PC-3 (cell line): ENCODE results near the gene LENG9. TPM values are rescaled to one million over a fixed set of nuclear protein-coding genes. Genes with fewer than 3 reads are reported as not detected.
A peak's percentile ranks its signal among the peaks of the same experiment; 100 is the strongest.

Experiments
- ATAC-seq: fragments of 200-7000 bp; cut with Tn5 transposase; 2 replicates; pipeline ENCODE4 v1.9.1; 2020; ENCODE audit warnings: mild to moderate bottlenecking, moderate library complexity
- BruUV-seq: library from RNA; stranded (reverse); fragments of 400-500 nt; replicated peaks from 2 replicates; lab custom pipeline; 2021; lab: Mats Ljungman, UMichigan
- CTCF ChIA-PET: fragments of 300-600 bp; sonication (Branson Sonifier 250); formaldehyde crosslinking; loops from one replicate; lab custom pipeline; 2022; ENCODE audit warnings: antibody characterized with exemption; lab: Charles Lee
- POLR2A ChIA-PET: fragments of 300-600 bp; sonication (Branson Sonifier 250); formaldehyde crosslinking; loops from one replicate; lab custom pipeline; 2022; ENCODE audit warnings: antibody characterized with exemption; ENCODE audit not compliant: unreplicated experiment; lab: Charles Lee
- DNase-seq: peaks from one replicate; pipeline ENCODE4 v3.0.0-alpha.2; 2015
- H2AFZ ChIP-seq: fragments of 300-600 bp; sonication (generic); 2 replicates; pipeline ENCODE4 v1.6.0; 2016; ENCODE audit warnings: antibody characterized with exemption, low read length
- H3F3A ChIP-seq: fragments of 300-600 bp; sonication (generic); one replicate; pipeline ENCODE4 v1.6.0; 2017; ENCODE audit warnings: antibody characterized with exemption, low read length, control low read depth, mild to moderate bottlenecking; ENCODE audit not compliant: unreplicated experiment
- H3K27ac ChIP-seq: fragments of 300-600 bp; sonication (generic); 2 replicates; pipeline ENCODE4 v1.5.1; 2016; ENCODE audit warnings: mild to moderate bottlenecking, low read length
- H3K27me3 ChIP-seq: fragments of 300-600 bp; sonication (generic); 2 replicates; pipeline ENCODE4 v1.6.1; 2016; ENCODE audit warnings: low read length, mixed read lengths
- H3K36me3 ChIP-seq: fragments of 300-600 bp; sonication (generic); 2 replicates; pipeline ENCODE4 v1.6.1; 2016; ENCODE audit warnings: low read depth, mixed run types, low read length, mixed read lengths
- H3K4me1 ChIP-seq: fragments of 300-600 bp; sonication (generic); 2 replicates; pipeline ENCODE4 v1.5.1; 2016; ENCODE audit warnings: low read length; ENCODE audit not compliant: insufficient read depth
- H3K4me2 ChIP-seq: fragments of 300-600 bp; sonication (generic); 2 replicates; pipeline ENCODE4 v1.6.0; 2016; ENCODE audit warnings: low read length
- H3K4me3 ChIP-seq: fragments of 300-600 bp; sonication (generic); 2 replicates; pipeline ENCODE4 v1.5.1; 2016; ENCODE audit warnings: mild to moderate bottlenecking, low read length, mixed read lengths
- H3K79me2 ChIP-seq: fragments of 300-600 bp; sonication (generic); 2 replicates; pipeline ENCODE4 v1.6.1; 2017; ENCODE audit warnings: low read length, mixed read lengths
- H3K9ac ChIP-seq: fragments of 300-600 bp; sonication (generic); 2 replicates; pipeline ENCODE4 v1.6.0; 2016; ENCODE audit warnings: mild to moderate bottlenecking, low read length
- H3K9me2 ChIP-seq: fragments of 300-600 bp; sonication (generic); replicated peaks from 2 replicates; pipeline ENCODE4 v1.6.1; 2016; ENCODE audit warnings: mixed run types, low read length, mixed read lengths
- H3K9me3 ChIP-seq: fragments of 300-600 bp; sonication (generic); 2 replicates; pipeline ENCODE4 v1.6.1; 2016; ENCODE audit warnings: low read length, mixed read lengths
- H4K20me1 ChIP-seq: fragments of 300-600 bp; sonication (generic); 2 replicates; pipeline ENCODE4 v1.6.1; 2016; ENCODE audit warnings: low read length, mixed read lengths
- EZH2 ChIP-seq: fragments of 300-600 bp; sonication (generic); IDR thresholded peaks from one replicate; pipeline ENCODE4 v1.6.1; 2017; ENCODE audit warnings: antibody characterized with exemption, mild to moderate bottlenecking, low read length; ENCODE audit not compliant: unreplicated experiment
- EZH2phosphoT487 ChIP-seq: fragments of 300-600 bp; sonication (generic); IDR thresholded peaks from 2 replicates; pipeline ENCODE4 v1.6.1; 2018; ENCODE audit warnings: mild to moderate bottlenecking, antibody characterized with exemption, low read length, borderline replicate concordance
- intact Hi-C: fragments of 100-400 bp; cut with micrococcal nuclease; formaldehyde crosslinking; loops from 2 replicates; pipeline ENCODE4 v1.9.0; 2023
- total RNA-seq: library from RNA; depleted of rRNA; stranded (reverse); fragments of >200 nt; gene quantifications from 2 replicates; pipeline ENCODE4 v1.2.3, GENCODE V29; 2014
- TF ChIP-seq, protein P1 (sequence below): fragments of 300-600 bp; sonication (generic); conservative IDR thresholded peaks from 2 replicates; pipeline ENCODE4 v1.5.1; 2017; ENCODE audit warnings: antibody characterized with exemption, low read depth, mild to moderate bottlenecking, low read length

LENG9 gene
- total RNA-seq, 1 experiment from 2014 or later = 7.1 TPM

DNA sequence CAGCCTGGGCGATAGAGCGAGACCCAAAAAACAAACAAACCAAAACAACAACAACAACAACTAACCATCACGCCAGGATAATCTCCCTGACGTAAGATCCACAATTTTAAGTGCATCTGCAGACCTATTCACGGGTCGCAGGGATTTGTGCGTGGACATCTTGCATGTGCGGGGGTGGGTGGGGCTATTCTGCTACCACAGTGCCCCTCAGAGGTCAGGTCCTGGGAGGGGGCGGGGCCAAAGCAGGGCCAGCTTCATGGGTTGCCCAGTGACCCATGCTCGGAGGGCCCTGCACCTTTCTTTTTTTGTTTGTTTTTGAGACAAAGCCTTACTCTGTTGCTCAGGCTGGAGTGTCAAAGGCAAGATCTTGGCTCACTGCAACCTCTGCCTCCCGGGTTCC, 12.1 kb upstream of the LENG9 start:
- Histone ChIP-seq H3F3A (no peaks in the 10 kb centered on the region), H3K27ac (no peak overlapping the region), H3K9me2 (no peaks in the 10 kb centered on the region), H3K4me1 (peaks cover 8% of the 10 kb centered on the region; the same call in 1 of the 2 replicates), H3K4me2 (no peak overlapping the region), H3K9ac (no peak overlapping the region), H3K79me2 (no peaks in the 10 kb centered on the region), H2AFZ (no peak overlapping the region), H3K4me3 (no peak overlapping the region), H4K20me1 (no peaks in the 10 kb centered on the region), H3K36me3 (no peaks in the 10 kb centered on the region), H3K9me3 (no peaks in the 10 kb centered on the region), H3K27me3 (peaks cover 15% of the 10 kb centered on the region)
- TF ChIP-seq EZH2 (no peak), EZH2phosphoT487 (no peak)
- TF ChIP-seq, protein P1, sequence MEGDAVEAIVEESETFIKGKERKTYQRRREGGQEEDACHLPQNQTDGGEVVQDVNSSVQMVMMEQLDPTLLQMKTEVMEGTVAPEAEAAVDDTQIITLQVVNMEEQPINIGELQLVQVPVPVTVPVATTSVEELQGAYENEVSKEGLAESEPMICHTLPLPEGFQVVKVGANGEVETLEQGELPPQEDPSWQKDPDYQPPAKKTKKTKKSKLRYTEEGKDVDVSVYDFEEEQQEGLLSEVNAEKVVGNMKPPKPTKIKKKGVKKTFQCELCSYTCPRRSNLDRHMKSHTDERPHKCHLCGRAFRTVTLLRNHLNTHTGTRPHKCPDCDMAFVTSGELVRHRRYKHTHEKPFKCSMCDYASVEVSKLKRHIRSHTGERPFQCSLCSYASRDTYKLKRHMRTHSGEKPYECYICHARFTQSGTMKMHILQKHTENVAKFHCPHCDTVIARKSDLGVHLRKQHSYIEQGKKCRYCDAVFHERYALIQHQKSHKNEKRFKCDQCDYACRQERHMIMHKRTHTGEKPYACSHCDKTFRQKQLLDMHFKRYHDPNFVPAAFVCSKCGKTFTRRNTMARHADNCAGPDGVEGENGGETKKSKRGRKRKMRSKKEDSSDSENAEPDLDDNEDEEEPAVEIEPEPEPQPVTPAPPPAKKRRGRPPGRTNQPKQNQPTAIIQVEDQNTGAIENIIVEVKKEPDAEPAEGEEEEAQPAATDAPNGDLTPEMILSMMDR = no peak
- ChIA-PET CTCF (no interaction called here), POLR2A (no interaction called here)
- BruUV-seq = no TSS peak
- ATAC-seq = no peak
- intact Hi-C loops = no loop called here
- no peak for DNase-seq

DNA sequence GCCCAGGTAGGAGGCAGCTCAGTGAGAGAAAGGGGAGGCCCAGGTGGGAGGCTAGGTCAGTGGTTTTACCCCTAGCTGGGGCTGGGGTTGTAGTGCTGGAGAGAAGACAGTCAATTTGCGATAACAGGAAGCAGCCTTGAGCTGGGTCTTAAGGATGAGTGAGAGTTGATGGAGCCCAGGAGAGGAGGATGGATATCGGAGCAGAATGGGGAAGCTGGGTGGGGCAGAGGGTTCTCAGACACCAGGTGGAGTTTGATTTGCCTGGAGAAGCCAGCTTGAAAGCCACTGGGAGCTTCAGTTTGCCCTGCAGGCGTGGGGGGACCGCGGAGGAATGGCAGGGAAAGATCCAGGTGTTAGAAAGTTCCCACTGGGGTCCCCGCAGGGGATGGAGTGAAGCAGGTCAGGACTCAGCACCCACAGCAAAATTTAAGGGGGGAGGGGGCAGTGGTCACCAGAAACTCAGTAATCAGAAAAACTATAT, 10.4 kb upstream of the LENG9 start:
- Histone ChIP-seq H3K9me2 (no peaks in the 10 kb centered on the region), H4K20me1 (no peaks in the 10 kb centered on the region), H3K4me3 (no peak overlapping the region), H3K4me2 (no peak overlapping the region), H3K27ac (no peak overlapping the region), H3K4me1 (peaks cover 13% of the 10 kb centered on the region; the same call in 1 of the 2 replicates), H3K9me3 (no peaks in the 10 kb centered on the region), H2AFZ (no peak overlapping the region), H3K9ac (no peak overlapping the region), H3K27me3 (peaks cover 24% of the 10 kb centered on the region), H3F3A (no peaks in the 10 kb centered on the region), H3K79me2 (no peaks in the 10 kb centered on the region), H3K36me3 (no peaks in the 10 kb centered on the region)
- no peak for DNase-seq
- ATAC-seq = no peak
- BruUV-seq = no TSS peak
- POLR2A ChIA-PET = no interaction called here
- CTCF ChIA-PET = no interaction called here
- intact Hi-C loops = no loop called here
- TF ChIP-seq EZH2phosphoT487 = no peak
- TF ChIP-seq, protein P1 = no peak
- TF ChIP-seq EZH2 = no peak

DNA sequence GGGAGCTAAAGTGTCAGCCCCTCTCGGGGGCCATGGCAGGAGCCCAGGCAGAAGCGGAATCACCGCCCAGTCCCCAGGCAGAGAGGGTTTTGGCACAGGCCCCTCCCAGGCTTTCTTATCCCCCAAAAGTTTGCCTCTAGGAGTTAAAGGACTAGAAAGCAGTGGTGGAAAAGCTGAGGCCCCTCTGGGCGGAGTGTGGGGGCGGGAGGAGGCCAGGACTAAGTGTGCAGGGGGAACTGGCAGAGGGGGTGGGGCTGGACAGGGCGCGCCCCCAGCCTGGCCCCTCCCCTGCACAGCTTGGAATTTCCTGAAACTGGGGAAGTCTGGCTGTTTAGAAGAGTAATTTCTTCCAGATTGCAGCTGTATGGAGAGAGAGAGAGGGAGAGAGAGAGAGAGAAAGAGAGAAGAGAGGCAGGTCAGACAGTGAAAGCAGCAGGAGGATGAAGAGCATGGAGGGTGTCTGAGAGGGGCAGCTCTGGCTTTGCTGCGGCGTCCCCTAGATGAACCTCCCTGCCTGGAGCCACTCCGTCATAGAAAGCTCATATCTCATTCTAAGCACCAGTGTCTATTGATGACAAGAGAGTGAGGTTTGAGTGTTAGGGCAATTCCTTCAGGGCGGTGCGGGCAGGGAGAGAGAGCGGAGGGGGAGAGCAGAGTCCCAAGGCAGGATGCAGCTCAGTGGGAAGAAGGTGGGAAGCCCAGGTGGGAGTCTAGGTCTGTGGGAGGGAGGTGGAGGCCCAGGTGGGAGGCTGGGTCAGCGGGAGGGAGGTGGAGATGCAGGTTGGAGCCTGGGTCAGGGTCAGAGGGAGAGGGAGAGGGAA, 9.7 kb upstream of the LENG9 start, which contains the start of gene CDC42EP5:
Gene CDC42EP5, minus strand, starts transcription at position 226 of the 821 bp plus-strand sequence. CDS start 7,749 bp downstream, outside the sequence.
- no TSS peak for BruUV-seq
- Histone ChIP-seq H3K36me3 (no peaks in the 10 kb centered on the region), H3K9me2 (no peaks in the 10 kb centered on the region), H3F3A (no peaks in the 10 kb centered on the region), H3K4me1 (peaks cover 13% of the 10 kb centered on the region; the same call in 1 of the 2 replicates), H2AFZ (peak within 1 kb of the TSS; percentile 61; the same call in 1 of the 2 replicates), H3K79me2 (no peaks in the 10 kb centered on the region), H3K9me3 (no peaks in the 10 kb centered on the region), H4K20me1 (no peaks in the 10 kb centered on the region), H3K9ac (no peak within 1 kb of the TSS), H3K4me2 (peak within 1 kb of the TSS; percentile 36), H3K27ac (no peak within 1 kb of the TSS), H3K4me3 (no peak within 1 kb of the TSS), H3K27me3 (peaks cover 24% of the 10 kb centered on the region)
- DNase-seq = no peak
- peak; percentile 36 for ATAC-seq
- ChIA-PET POLR2A (interaction anchor here (0.7 kb wide), 1 partner anchor 111 kb away, joined by 4 read pairs; no protein-coding TSS in a partner anchor), CTCF (no interaction called here)
- TF ChIP-seq EZH2 = no peak
- TF ChIP-seq, protein P1 = no peak
- no peak for TF ChIP-seq EZH2phosphoT487
- intact Hi-C loops = no loop called here
